Measurements from ENCODE around the gene APOL3. TPM values are rescaled to one million over a fixed set of nuclear protein-coding genes. Genes with fewer than 3 reads are reported as not detected.
"Not testable (repeated sequence)": the region's sequence is repeated elsewhere in the genome, so short reads cannot be mapped to it uniquely, and the experiment has no call there.

The APOL3 gene
- total RNA-seq, 4 donors from 2014 or later, result 39.5 to 273 (median 73.9) TPM

DNA sequence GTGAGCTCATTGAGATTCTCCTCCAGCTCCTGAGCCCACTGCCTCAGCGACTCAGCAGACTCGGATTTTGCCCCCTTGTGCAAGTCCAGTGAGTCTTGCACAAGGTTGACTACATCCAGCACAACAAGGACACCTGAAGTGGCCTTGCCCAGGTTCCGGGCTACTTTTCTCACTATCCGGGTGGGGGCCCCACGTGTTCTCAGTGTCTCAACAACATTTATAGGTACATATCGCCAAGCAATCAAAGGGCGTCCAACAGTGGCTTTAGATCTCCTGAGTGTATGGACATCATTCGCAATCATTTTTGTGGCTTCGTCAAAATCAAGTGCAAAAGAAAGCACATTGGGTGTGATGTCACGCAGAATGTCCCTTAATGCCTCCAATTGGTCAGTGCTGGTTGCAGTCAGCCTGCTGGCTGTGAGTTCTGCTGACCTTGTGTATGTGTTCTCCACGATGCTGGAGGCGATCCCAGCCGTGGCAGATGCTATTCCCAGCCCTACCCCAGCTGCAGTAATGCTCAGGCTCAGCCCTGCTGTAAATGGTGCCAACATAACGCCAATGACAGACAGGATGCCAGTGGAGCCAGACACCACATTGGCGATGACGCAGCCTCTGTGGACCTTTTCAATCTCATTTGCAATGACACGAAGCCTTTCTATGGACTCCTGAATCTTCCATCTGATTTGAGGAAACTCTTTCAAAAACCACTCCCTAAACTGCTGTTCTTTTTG lies 30.7 kb upstream of the APOL3 start:
- no peak for ATAC-seq (ENCODE audit: low FRiP score)
- DNase-seq (ENCODE audit: low spot score), result no peak
- TF ChIP-seq, protein P1, sequence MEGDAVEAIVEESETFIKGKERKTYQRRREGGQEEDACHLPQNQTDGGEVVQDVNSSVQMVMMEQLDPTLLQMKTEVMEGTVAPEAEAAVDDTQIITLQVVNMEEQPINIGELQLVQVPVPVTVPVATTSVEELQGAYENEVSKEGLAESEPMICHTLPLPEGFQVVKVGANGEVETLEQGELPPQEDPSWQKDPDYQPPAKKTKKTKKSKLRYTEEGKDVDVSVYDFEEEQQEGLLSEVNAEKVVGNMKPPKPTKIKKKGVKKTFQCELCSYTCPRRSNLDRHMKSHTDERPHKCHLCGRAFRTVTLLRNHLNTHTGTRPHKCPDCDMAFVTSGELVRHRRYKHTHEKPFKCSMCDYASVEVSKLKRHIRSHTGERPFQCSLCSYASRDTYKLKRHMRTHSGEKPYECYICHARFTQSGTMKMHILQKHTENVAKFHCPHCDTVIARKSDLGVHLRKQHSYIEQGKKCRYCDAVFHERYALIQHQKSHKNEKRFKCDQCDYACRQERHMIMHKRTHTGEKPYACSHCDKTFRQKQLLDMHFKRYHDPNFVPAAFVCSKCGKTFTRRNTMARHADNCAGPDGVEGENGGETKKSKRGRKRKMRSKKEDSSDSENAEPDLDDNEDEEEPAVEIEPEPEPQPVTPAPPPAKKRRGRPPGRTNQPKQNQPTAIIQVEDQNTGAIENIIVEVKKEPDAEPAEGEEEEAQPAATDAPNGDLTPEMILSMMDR (IDR thresholded peaks at IDR 0.05), result no peak

DNA sequence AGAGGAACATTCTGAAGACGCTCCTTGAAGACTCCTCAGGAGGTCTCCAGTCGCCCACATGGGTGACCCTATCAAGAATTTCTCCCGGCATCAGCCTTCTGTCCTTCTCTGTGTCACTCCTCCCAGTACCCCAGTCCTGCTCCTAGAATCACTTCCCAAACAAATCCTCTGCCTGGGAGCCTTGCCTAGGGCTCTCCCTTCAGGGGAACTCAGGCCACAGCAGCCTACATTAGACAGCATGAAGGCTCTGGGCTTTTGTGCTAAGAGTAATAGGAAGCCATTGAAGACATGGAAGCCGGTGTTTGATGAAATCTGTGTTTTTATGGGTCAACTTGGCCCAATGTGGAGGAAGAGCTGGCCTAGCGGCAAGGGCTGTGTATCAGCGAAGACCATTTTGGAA lies 27.3 kb upstream of the APOL3 start:
- ATAC-seq (ENCODE audit: low FRiP score); DNase-seq (ENCODE audit: low spot score): not testable (repeated sequence)

DNA sequence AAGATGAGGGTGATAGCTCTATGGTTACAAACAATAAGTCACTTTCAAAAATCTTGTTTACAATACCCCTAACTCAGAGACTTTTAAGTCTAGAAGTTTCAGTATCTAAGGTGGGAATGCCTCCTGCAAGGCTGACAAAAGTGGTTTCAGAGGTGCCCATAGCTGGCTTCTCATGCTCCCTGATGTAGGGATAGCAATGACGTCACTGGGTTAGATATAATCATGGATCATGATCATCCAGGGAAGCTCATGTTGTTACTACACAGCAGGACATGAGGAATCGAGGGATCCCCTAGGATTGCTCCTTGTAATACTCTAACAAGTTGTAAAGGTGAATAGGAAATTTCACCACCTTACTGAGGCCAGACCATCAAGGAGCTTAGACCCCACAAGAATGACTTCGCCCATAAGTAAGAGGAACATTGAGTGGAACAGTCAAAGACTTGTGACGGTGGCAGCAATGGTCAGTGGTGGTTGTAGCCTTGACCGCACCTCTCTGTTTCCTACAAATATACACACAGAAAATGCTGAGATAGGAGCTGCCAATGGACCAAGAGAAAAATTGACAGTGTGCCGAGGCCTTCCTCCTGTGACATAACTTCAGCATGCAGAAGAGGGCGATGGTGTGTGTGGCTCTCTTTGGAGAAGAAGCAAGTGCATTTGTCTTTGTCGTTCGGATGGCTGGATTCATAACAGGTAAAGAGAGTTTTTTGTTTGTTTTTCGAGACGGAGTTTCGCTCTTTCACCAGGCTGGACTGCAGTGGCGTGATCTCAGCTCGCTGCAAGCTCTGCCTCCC lies 25.5 kb upstream of the APOL3 start:
- DNase-seq (ENCODE audit: low spot score) (no peak), ATAC-seq (ENCODE audit: low FRiP score) (no peak)
- TF ChIP-seq, protein P1 (IDR thresholded peaks at IDR 0.05), result no peak

DNA sequence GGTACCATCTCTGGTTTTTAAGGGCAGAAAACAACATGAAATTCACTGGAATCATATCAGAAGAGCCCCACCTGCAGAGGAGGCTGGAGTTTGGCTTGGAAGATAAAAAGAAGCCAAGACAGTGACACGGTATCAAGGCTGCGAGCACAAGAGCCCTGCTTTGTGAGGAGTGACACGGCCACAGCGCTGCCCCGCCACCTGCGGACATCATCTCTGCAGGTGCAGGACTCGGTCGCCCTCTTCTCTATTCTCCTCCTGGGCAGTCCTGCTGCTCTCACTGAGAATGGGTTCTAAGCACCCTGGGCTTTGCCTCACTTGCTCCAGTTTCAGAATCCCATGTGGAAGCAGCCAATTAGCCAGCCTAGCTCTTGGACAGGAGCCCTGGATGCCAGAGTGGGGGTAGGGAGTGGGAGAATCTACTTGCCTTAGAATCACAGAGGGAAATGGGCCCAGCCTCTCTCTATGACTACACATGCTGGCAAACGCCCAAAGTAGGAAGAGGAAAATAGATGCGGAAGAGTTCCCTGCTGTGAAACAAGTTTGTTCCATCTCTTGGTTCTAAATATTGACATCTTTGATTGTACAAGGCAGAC lies 24.0 kb upstream of the APOL3 start:
- ATAC-seq (ENCODE audit: low FRiP score) (no peak), DNase-seq (ENCODE audit: low spot score) (no peak)
- TF ChIP-seq, protein P1 (IDR thresholded peaks at IDR 0.05), result no peak

- TF ChIP-seq, protein P1 (IDR thresholded peaks at IDR 0.05), result no peak
- ATAC-seq (ENCODE audit: low FRiP score) (no peak), DNase-seq (ENCODE audit: low spot score) (no peak)
These were observed 22.9 kb upstream of the APOL3 start for GRCh38 chr22:36183446-36183845.

GRCh38 chr22:36182857-36183256 lies 22.3 kb upstream of the APOL3 start:
- TF ChIP-seq, protein P1 (IDR thresholded peaks at IDR 0.05), result no peak
- DNase-seq (ENCODE audit: low spot score), result no peak
- no peak for ATAC-seq (ENCODE audit: low FRiP score)

DNA sequence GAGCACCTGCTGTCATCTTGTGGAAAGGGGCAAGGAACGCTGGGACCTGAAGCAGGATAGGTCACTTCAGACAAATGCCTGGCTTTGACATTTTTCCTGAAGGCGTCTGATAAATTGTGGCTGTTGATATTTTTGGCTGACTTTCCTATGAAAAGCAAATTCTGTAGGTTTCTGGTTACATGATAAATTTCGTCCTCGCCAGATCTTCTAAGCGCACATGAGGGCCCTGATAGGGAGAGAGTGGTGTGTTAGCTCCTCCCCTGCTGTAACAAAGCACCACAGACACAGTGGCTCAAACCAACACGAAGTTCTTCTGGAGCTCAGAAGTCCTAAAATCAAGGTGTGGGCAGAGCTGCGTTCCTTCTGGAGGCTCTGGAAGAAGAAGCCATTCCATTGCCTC lies 21.5 kb upstream of the APOL3 start:
- TF ChIP-seq, protein P1 (IDR thresholded peaks at IDR 0.05), result no peak
- DNase-seq (ENCODE audit: low spot score), result no peak
- no peak for ATAC-seq (ENCODE audit: low FRiP score)

Measured in omental fat pad (tissue), 4 donors.